ENCODE measurements around the gene VTI1B.

Gene VTI1B

GRCh38 chr14:67644428-67644827 lies 30.0 kb downstream of the VTI1B start:
- no peaks in the 10 kb centered on the region for H3K9me3 Mint-ChIP-seq
- H3K4me1 Mint-ChIP-seq, result no peaks in the 10 kb centered on the region
- no peak for TF ChIP-seq CTCF (IDR thresholded peaks at IDR 0.05; ENCODE audit: unreplicated experiment in 3 of 3)
- H3K27ac Mint-ChIP-seq, result no peak overlapping the region
- peaks cover 36% of the 10 kb centered on the region for H3K36me3 Mint-ChIP-seq (ENCODE audit: low read depth)
- no peaks in the 10 kb centered on the region for H3K27me3 Mint-ChIP-seq (ENCODE audit: low read depth)
- H3K4me3 Mint-ChIP-seq, result no peak overlapping the region

GRCh38 chr14:67643713-67644112 lies 30.7 kb downstream of the VTI1B start:
- no peaks in the 10 kb centered on the region for H3K9me3 Mint-ChIP-seq
- H3K27ac Mint-ChIP-seq, result no peak overlapping the region
- no peak for TF ChIP-seq CTCF (IDR thresholded peaks at IDR 0.05; ENCODE audit: unreplicated experiment in 3 of 3)
- no peak overlapping the region for H3K4me3 Mint-ChIP-seq
- H3K27me3 Mint-ChIP-seq (ENCODE audit: low read depth), result no peaks in the 10 kb centered on the region
- H3K36me3 Mint-ChIP-seq (ENCODE audit: low read depth), result peaks cover 31% of the 10 kb centered on the region
- no peaks in the 10 kb centered on the region for H3K4me1 Mint-ChIP-seq

- peaks cover 21% of the 10 kb centered on the region for H3K36me3 Mint-ChIP-seq (ENCODE audit: low read depth)
- no peaks in the 10 kb centered on the region for H3K27me3 Mint-ChIP-seq (ENCODE audit: low read depth)
- no peaks in the 10 kb centered on the region for H3K9me3 Mint-ChIP-seq
- TF ChIP-seq CTCF (IDR thresholded peaks at IDR 0.05; ENCODE audit: unreplicated experiment in 3 of 3), result no peak
- no peak overlapping the region for H3K4me3 Mint-ChIP-seq
- H3K4me1 Mint-ChIP-seq, result no peaks in the 10 kb centered on the region
- H3K27ac Mint-ChIP-seq, result no peak overlapping the region
Measured at GRCh38 chr14:67641902-67642749, 32.3 kb downstream of the VTI1B start.

- TF ChIP-seq CTCF (IDR thresholded peaks at IDR 0.05; ENCODE audit: unreplicated experiment in 3 of 3), result no peak
- H3K9me3 Mint-ChIP-seq, result no peaks in the 10 kb centered on the region
Measured at GRCh38 chr14:67641480-67641879, 33.0 kb downstream of the VTI1B start.

GRCh38 chr14:67638642-67639041 lies 35.8 kb downstream of the VTI1B start:
- Mint-ChIP-seq H3K27me3 (ENCODE audit: low read depth) (no peaks in the 10 kb centered on the region), H3K36me3 (ENCODE audit: low read depth) (peaks cover 6% of the 10 kb centered on the region), H3K4me3 (no peak overlapping the region), H3K27ac (no peak overlapping the region), H3K4me1 (no peaks in the 10 kb centered on the region), H3K9me3 (no peaks in the 10 kb centered on the region)
- no peak for TF ChIP-seq CTCF (IDR thresholded peaks at IDR 0.05; ENCODE audit: unreplicated experiment in 3 of 3)

More at GRCh38 chr14:67641480-67641879, 33.0 kb downstream of the VTI1B start:
- peaks cover 15% of the 10 kb centered on the region for H3K36me3 Mint-ChIP-seq (ENCODE audit: low read depth)
- H3K4me3 Mint-ChIP-seq, result no peak overlapping the region
- H3K27me3 Mint-ChIP-seq (ENCODE audit: low read depth), result no peaks in the 10 kb centered on the region
- no peaks in the 10 kb centered on the region for H3K4me1 Mint-ChIP-seq
- no peak overlapping the region for H3K27ac Mint-ChIP-seq

Data from nephron (organoid).